Adrenal gland (tissue), 5 donors: ENCODE measurements around the gene SPAG16.
A peak's percentile ranks its signal among the peaks of the same experiment; 100 is the strongest.

Experiments
- POLR2A ChIP-seq, 2 donors: fragments of 450-650 bp; IDR thresholded peaks; one replicate each; pipeline ENCODE4 v1.6.1; 2017; ENCODE audit warnings: antibody characterized with exemption in 2 of 2, mild to moderate bottlenecking in 2 of 2, moderate library complexity in 1 of 2
- TF ChIP-seq, protein P1 (sequence below), 6 experiments: fragments of 450-650 bp in 4 of 6; fragments of 200-600 bp in 2 of 6; sonication (generic) in 1 of 6; IDR thresholded peaks; 1 replicate in 5 of 6; 2 replicates in 1 of 6; pipeline versions ENCODE4 v1.5.1 to v1.8.0; 2016 to 2021; ENCODE audit warnings: antibody characterized with exemption in 6 of 6, mild to moderate bottlenecking in 2 of 6, moderate library complexity in 1 of 6
- donor health status: DM: no; HTN: no; CAD: no.

DNA sequence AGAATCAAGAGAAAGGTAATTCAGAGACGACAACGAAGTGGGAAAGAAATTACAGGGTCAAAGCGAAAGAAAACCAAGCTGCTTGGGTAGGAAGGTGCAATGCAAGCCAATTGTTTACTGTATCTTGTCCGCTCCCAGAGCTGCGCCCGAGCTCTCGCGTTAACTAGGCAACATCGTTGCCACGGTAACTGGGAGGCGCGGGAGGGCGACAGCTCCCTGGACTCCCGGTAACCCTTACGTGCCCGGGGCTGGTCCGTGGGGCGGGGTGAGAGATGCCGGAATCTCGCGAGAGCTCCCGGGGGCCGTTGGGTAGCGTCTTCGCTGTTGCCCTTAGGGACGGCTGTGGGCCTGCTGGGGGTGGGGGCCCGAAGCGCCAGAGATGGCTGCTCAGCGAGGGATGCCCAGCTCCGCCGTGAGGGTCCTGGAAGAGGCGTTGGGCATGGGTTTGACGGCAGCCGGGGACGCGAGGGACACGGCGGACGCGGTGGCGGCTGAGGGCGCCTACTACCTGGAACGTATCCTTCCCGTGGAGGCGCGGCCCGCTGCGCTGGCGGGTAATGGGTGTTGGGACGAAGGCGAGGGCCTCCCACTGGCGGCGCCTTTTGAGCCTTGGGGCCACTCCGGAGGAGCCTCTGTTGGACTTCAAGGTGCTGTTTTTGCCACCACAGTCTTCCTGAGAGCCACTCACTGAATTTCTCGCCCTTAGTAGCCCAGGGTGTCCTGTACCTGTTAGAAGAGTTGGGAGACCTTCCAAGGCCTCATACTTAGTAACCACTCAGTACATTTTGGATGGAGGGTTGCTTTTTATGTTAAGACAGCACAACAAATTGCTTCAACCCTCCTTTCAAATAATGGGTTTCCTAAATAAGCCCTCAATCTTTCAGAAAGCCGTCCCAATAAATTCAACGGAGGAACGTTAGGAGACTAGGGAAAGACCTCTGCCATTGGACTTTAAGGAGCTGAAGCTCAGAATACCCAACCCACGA lies at the start of gene SPAG16:
- TF ChIP-seq, protein P1, sequence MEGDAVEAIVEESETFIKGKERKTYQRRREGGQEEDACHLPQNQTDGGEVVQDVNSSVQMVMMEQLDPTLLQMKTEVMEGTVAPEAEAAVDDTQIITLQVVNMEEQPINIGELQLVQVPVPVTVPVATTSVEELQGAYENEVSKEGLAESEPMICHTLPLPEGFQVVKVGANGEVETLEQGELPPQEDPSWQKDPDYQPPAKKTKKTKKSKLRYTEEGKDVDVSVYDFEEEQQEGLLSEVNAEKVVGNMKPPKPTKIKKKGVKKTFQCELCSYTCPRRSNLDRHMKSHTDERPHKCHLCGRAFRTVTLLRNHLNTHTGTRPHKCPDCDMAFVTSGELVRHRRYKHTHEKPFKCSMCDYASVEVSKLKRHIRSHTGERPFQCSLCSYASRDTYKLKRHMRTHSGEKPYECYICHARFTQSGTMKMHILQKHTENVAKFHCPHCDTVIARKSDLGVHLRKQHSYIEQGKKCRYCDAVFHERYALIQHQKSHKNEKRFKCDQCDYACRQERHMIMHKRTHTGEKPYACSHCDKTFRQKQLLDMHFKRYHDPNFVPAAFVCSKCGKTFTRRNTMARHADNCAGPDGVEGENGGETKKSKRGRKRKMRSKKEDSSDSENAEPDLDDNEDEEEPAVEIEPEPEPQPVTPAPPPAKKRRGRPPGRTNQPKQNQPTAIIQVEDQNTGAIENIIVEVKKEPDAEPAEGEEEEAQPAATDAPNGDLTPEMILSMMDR (IDR thresholded peaks at IDR 0.05), result no peak
- peak in 1 of 2 donors; percentile 35 for TF ChIP-seq POLR2A (IDR thresholded peaks at IDR 0.05)
